HepG2 (cell line): ENCODE results near the gene ASCC2. TPM values are rescaled to one million over a fixed set of nuclear protein-coding genes. Genes with fewer than 3 reads are reported as not detected.
A peak's percentile ranks its signal among the peaks of the same experiment; 100 is the strongest.

Experiments
- ERF ChIP-seq: IDR thresholded peaks from 2 replicates; pipeline ENCODE4 v1.6.1; 2018; ENCODE audit warnings: missing biosample characterization, missing genetic modification reagents
- FOXO1 ChIP-seq: sonication (generic); formaldehyde crosslinking; IDR thresholded peaks from 2 replicates; pipeline ENCODE4 v1.4.0; 2020; ENCODE audit warnings: missing genetic modification reagents
- HHEX ChIP-seq: IDR thresholded peaks from 2 replicates; pipeline ENCODE4 v1.6.1; 2016; ENCODE audit warnings: control low read depth
- MEF2D ChIP-seq: sonication (generic); formaldehyde crosslinking; IDR thresholded peaks from 2 replicates; pipeline ENCODE4 v1.5.1; 2020; ENCODE audit warnings: mild to moderate bottlenecking, missing genetic modification reagents
- NFYC ChIP-seq: IDR thresholded peaks from 2 replicates; pipeline ENCODE4 v1.6.1; 2016; ENCODE audit warnings: missing genetic modification reagents, missing compliant biosample characterization
- NR1H2 ChIP-seq: sonication (generic); formaldehyde crosslinking; IDR thresholded peaks from 2 replicates; pipeline ENCODE4 v1.8.1; 2022; ENCODE audit warnings: low read depth, missing genetic modification reagents, borderline replicate concordance
- SRSF1 ChIP-seq: fragments of 200-400 bp; formaldehyde crosslinking; optimal IDR thresholded peaks from 2 replicates; pipeline ENCODE3; 2017; ENCODE audit warnings: mild to moderate bottlenecking, low read depth, low read length, moderate library complexity
- TBX2 ChIP-seq: sonication (generic); formaldehyde crosslinking; IDR thresholded peaks from 2 replicates; pipeline ENCODE4 v1.5.0; 2020; ENCODE audit warnings: missing genetic modification reagents, mild to moderate bottlenecking, borderline replicate concordance
- ZBTB7A ChIP-seq: sonication (generic); formaldehyde crosslinking; IDR thresholded peaks from 2 replicates; pipeline ENCODE4 v1.8.0; 2022; ENCODE audit warnings: mild to moderate bottlenecking, missing genetic modification reagents
- ZFYVE20 ChIP-seq: sonication (generic); formaldehyde crosslinking; IDR thresholded peaks from 2 replicates; pipeline ENCODE4 v1.8.0; 2023; ENCODE audit warnings: low read depth, mild to moderate bottlenecking, moderate library complexity, missing genetic modification reagents, borderline replicate concordance
- ZNF564 ChIP-seq: sonication (generic); formaldehyde crosslinking; IDR thresholded peaks from 2 replicates; pipeline ENCODE4 v1.8.1; 2023; ENCODE audit warnings: mild to moderate bottlenecking, missing genetic modification reagents
- ZNF572 ChIP-seq: sonication (generic); formaldehyde crosslinking; IDR thresholded peaks from 2 replicates; pipeline ENCODE4 v1.5.1; 2020; ENCODE audit warnings: mild to moderate bottlenecking, missing genetic modification reagents
- polyA plus RNA-seq, 8 experiments: library from polyadenylated mRNA; depleted of rRNA in 3 of 8; stranded (reverse) in 7 of 8; unstranded in 1 of 8; fragments of >200 nt; fragmentation: Illumina TruSeq in 4 of 8; extraction: Trizol in 4 of 8; gene quantifications; 2 replicates each; pipeline versions ENCODE4 v1.2.1 to v1.2.3, GENCODE V29; 2011 to 2016; ENCODE audit warnings: low read depth in 4 of 8, missing spikeins in 1 of 8, mixed read lengths in 1 of 8; ENCODE audit not compliant: insufficient read depth in 1 of 8
- total RNA-seq, 5 experiments: library from RNA; depleted of rRNA; stranded (reverse); fragments of >200 nt; fragmentation: Illumina TruSeq; extraction: Trizol; gene quantifications; 2 replicates each; pipeline ENCODE4 v1.2.3, GENCODE V29; 2016; ENCODE audit warnings: low read depth in 1 of 5
- TF ChIP-seq, protein P1 (sequence below): sonication (generic); formaldehyde crosslinking; IDR thresholded peaks from 2 replicates; pipeline ENCODE4 v1.4.0; 2020; ENCODE audit warnings: mild to moderate bottlenecking, missing genetic modification reagents, borderline replicate concordance
- TF ChIP-seq, protein P2 (sequence below): IDR thresholded peaks from 2 replicates; pipeline ENCODE4 v1.6.1; 2016
- TF ChIP-seq, protein P3 (sequence below): sonication (generic); formaldehyde crosslinking; IDR thresholded peaks from 2 replicates; pipeline ENCODE4 v1.5.1; 2020; ENCODE audit warnings: missing genetic modification reagents, mild to moderate bottlenecking, borderline replicate concordance
- TF ChIP-seq, protein P4 (sequence below): sonication (generic); formaldehyde crosslinking; IDR thresholded peaks from 2 replicates; pipeline ENCODE4 v1.5.1; 2020; ENCODE audit warnings: missing genetic modification reagents, mild to moderate bottlenecking, borderline replicate concordance
- TF ChIP-seq, protein P5 (sequence below): sonication (generic); formaldehyde crosslinking; IDR thresholded peaks from 2 replicates; pipeline ENCODE4 v1.5.0; 2020; ENCODE audit warnings: missing genetic modification reagents

The ASCC2 gene
- total and polyA plus RNA-seq, 2 of the 13 experiments (the other 11 are each of a cell fraction or from before 2014, with no cell fraction given), result 26.2 to 26.3 TPM

DNA sequence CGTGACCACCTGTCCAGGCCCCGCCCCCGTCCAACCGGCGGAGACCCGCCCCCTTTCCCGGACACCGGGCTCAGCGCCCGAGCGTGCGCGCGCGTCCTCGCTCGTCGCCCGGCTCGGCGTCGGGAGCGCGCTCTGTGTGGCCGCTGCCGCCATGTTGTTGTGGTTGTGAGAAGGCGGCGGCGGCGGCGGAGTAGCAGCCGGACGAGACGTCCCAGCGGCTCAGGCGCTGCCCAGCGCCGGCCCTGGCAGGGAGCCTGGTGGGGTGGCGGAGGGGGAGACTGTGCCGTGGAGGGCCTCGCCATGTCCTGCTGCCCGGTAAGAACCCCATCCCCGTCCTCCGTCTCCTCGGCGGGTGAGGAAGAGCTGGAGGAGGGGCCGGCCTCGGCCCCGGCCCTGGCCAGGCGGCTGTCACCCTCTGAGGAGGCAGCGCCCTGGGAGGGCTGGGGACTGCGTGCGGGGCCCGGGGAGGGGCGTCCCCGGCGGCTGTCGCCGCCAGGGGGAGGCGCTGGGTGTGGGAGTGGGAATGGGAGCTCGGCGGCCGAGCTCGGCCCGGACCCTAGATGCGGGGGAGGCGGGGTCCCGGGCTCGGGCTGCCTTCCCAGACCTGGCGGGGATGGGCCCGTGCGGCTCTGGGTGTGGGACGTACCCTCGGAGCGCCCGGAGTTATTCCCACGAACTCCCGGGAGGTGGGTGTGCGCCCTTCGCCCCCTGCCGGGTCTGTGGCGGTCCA lies 45.1 kb upstream of the ASCC2 start, which contains the start of gene MTMR3 (continued):
- TF ChIP-seq, protein P1, sequence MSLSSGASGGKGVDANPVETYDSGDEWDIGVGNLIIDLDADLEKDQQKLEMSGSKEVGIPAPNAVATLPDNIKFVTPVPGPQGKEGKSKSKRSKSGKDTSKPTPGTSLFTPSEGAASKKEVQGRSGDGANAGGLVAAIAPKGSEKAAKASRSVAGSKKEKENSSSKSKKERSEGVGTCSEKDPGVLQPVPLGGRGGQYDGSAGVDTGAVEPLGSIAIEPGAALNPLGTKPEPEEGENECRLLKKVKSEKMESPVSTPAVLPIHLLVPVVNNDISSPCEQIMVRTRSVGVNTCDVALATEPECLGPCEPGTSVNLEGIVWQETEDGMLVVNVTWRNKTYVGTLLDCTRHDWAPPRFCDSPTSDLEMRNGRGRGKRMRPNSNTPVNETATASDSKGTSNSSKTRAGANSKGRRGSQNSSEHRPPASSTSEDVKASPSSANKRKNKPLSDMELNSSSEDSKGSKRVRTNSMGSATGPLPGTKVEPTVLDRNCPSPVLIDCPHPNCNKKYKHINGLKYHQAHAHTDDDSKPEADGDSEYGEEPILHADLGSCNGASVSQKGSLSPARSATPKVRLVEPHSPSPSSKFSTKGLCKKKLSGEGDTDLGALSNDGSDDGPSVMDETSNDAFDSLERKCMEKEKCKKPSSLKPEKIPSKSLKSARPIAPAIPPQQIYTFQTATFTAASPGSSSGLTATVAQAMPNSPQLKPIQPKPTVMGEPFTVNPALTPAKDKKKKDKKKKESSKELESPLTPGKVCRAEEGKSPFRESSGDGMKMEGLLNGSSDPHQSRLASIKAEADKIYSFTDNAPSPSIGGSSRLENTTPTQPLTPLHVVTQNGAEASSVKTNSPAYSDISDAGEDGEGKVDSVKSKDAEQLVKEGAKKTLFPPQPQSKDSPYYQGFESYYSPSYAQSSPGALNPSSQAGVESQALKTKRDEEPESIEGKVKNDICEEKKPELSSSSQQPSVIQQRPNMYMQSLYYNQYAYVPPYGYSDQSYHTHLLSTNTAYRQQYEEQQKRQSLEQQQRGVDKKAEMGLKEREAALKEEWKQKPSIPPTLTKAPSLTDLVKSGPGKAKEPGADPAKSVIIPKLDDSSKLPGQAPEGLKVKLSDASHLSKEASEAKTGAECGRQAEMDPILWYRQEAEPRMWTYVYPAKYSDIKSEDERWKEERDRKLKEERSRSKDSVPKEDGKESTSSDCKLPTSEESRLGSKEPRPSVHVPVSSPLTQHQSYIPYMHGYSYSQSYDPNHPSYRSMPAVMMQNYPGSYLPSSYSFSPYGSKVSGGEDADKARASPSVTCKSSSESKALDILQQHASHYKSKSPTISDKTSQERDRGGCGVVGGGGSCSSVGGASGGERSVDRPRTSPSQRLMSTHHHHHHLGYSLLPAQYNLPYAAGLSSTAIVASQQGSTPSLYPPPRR, result no peak
- peak; percentile 74 for TF ChIP-seq TBX2 (CRISPR knock-in tag)
- no peak for TF ChIP-seq NR1H2 (CRISPR knock-in tag)
- TF ChIP-seq, protein P2, sequence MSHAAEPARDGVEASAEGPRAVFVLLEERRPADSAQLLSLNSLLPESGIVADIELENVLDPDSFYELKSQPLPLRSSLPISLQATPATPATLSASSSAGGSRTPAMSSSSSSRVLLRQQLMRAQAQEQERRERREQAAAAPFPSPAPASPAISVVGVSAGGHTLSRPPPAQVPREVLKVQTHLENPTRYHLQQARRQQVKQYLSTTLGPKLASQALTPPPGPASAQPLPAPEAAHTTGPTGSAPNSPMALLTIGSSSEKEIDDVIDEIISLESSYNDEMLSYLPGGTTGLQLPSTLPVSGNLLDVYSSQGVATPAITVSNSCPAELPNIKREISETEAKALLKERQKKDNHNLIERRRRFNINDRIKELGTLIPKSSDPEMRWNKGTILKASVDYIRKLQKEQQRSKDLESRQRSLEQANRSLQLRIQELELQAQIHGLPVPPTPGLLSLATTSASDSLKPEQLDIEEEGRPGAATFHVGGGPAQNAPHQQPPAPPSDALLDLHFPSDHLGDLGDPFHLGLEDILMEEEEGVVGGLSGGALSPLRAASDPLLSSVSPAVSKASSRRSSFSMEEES (CRISPR knock-in tag), result 0 out of 2 replicates have a peak, but pooled peaks have one; percentile 44
- peak; percentile 59; the same call in 1 of the 2 replicates for TF ChIP-seq ERF
- 0 out of 2 replicates have a peak, but pooled peaks have one; percentile 8 for TF ChIP-seq MEF2D (CRISPR knock-in tag)
- peak; percentile 43; the same call in 1 of the 2 replicates for TF ChIP-seq FOXO1 (CRISPR knock-in tag)
- TF ChIP-seq ZBTB7A (CRISPR knock-in tag), result no peak
- TF ChIP-seq SRSF1, result peak; percentile 57
- no peak for TF ChIP-seq ZNF572 (CRISPR knock-in tag)
- TF ChIP-seq, protein P3, sequence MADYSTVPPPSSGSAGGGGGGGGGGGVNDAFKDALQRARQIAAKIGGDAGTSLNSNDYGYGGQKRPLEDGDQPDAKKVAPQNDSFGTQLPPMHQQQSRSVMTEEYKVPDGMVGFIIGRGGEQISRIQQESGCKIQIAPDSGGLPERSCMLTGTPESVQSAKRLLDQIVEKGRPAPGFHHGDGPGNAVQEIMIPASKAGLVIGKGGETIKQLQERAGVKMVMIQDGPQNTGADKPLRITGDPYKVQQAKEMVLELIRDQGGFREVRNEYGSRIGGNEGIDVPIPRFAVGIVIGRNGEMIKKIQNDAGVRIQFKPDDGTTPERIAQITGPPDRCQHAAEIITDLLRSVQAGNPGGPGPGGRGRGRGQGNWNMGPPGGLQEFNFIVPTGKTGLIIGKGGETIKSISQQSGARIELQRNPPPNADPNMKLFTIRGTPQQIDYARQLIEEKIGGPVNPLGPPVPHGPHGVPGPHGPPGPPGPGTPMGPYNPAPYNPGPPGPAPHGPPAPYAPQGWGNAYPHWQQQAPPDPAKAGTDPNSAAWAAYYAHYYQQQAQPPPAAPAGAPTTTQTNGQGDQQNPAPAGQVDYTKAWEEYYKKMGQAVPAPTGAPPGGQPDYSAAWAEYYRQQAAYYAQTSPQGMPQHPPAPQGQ (CRISPR knock-in tag), result no peak
- TF ChIP-seq, protein P4, sequence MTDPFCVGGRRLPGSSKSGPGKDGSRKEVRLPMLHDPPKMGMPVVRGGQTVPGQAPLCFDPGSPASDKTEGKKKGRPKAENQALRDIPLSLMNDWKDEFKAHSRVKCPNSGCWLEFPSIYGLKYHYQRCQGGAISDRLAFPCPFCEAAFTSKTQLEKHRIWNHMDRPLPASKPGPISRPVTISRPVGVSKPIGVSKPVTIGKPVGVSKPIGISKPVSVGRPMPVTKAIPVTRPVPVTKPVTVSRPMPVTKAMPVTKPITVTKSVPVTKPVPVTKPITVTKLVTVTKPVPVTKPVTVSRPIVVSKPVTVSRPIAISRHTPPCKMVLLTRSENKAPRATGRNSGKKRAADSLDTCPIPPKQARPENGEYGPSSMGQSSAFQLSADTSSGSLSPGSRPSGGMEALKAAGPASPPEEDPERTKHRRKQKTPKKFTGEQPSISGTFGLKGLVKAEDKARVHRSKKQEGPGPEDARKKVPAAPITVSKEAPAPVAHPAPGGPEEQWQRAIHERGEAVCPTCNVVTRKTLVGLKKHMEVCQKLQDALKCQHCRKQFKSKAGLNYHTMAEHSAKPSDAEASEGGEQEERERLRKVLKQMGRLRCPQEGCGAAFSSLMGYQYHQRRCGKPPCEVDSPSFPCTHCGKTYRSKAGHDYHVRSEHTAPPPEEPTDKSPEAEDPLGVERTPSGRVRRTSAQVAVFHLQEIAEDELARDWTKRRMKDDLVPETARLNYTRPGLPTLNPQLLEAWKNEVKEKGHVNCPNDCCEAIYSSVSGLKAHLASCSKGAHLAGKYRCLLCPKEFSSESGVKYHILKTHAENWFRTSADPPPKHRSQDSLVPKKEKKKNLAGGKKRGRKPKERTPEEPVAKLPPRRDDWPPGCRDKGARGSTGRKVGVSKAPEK (CRISPR knock-in tag), result no peak
- TF ChIP-seq NFYC, result no peak
- no peak for TF ChIP-seq ZFYVE20 (CRISPR knock-in tag)
- TF ChIP-seq, protein P5, sequence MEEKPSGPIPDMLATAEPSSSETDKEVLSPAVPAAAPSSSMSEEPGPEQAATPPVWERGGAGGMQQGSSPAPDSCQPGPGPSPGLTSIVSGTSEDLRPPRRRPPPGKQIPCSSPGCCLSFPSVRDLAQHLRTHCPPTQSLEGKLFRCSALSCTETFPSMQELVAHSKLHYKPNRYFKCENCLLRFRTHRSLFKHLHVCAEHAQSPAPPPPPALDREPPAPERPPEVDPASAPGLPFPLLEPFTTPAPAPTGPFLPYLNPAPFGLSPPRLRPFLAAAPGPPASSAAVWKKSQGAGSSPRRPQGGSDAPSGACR (CRISPR knock-in tag), result peak; percentile 74; the same call in 1 of the 2 replicates
- TF ChIP-seq HHEX (CRISPR knock-in tag), result no peak
- TF ChIP-seq ZNF564 (CRISPR knock-in tag), result peak; percentile 83; the same call in 1 of the 2 replicates
